HepG2 (cell line): ENCODE data around the gene KSR1. TPM values are rescaled to one million over a fixed set of nuclear protein-coding genes. Genes with fewer than 3 reads are reported as not detected.

Source experiments
- CBX1 ChIP-seq: IDR thresholded peaks from one replicate; pipeline ENCODE4 v1.6.1; 2016; ENCODE audit warnings: antibody characterized with exemption, low read depth
- TARDBP ChIP-seq: sonication (generic); formaldehyde crosslinking; IDR thresholded peaks from 2 replicates; pipeline ENCODE4 v1.8.0; 2022; ENCODE audit warnings: mild to moderate bottlenecking, missing genetic modification reagents
- ZBTB7A ChIP-seq: sonication (generic); formaldehyde crosslinking; IDR thresholded peaks from 2 replicates; pipeline ENCODE4 v1.8.0; 2022; ENCODE audit warnings: mild to moderate bottlenecking, missing genetic modification reagents
- ZNF33B ChIP-seq: sonication (generic); formaldehyde crosslinking; IDR thresholded peaks from 2 replicates; pipeline ENCODE4 v1.5.1; 2020; ENCODE audit warnings: mild to moderate bottlenecking, missing genetic modification reagents
- ZNF567 ChIP-seq: sonication (generic); formaldehyde crosslinking; IDR thresholded peaks from 2 replicates; pipeline ENCODE4 v1.8.1; 2023; ENCODE audit warnings: mild to moderate bottlenecking, missing genetic modification reagents, borderline replicate concordance
- polyA plus RNA-seq, 8 experiments: library from polyadenylated mRNA; depleted of rRNA in 3 of 8; stranded (reverse) in 7 of 8; unstranded in 1 of 8; fragments of >200 nt; fragmentation: Illumina TruSeq in 4 of 8; extraction: Trizol in 4 of 8; gene quantifications; 2 replicates each; pipeline versions ENCODE4 v1.2.1 to v1.2.3, GENCODE V29; 2011 to 2016; ENCODE audit warnings: low read depth in 4 of 8, missing spikeins in 1 of 8, mixed read lengths in 1 of 8; ENCODE audit not compliant: insufficient read depth in 1 of 8
- total RNA-seq, 5 experiments: library from RNA; depleted of rRNA; stranded (reverse); fragments of >200 nt; fragmentation: Illumina TruSeq; extraction: Trizol; gene quantifications; 2 replicates each; pipeline ENCODE4 v1.2.3, GENCODE V29; 2016; ENCODE audit warnings: low read depth in 1 of 5
- TF ChIP-seq, protein P1 (sequence below): sonication (generic); formaldehyde crosslinking; IDR thresholded peaks from 2 replicates; pipeline ENCODE4 v1.4.0; 2020; ENCODE audit warnings: mild to moderate bottlenecking, missing genetic modification reagents, borderline replicate concordance

Gene KSR1
- total and polyA plus RNA-seq, 2 of the 13 experiments (the other 11 are each of a cell fraction or from before 2014, with no cell fraction given), result 10.1 to 16.6 TPM

DNA sequence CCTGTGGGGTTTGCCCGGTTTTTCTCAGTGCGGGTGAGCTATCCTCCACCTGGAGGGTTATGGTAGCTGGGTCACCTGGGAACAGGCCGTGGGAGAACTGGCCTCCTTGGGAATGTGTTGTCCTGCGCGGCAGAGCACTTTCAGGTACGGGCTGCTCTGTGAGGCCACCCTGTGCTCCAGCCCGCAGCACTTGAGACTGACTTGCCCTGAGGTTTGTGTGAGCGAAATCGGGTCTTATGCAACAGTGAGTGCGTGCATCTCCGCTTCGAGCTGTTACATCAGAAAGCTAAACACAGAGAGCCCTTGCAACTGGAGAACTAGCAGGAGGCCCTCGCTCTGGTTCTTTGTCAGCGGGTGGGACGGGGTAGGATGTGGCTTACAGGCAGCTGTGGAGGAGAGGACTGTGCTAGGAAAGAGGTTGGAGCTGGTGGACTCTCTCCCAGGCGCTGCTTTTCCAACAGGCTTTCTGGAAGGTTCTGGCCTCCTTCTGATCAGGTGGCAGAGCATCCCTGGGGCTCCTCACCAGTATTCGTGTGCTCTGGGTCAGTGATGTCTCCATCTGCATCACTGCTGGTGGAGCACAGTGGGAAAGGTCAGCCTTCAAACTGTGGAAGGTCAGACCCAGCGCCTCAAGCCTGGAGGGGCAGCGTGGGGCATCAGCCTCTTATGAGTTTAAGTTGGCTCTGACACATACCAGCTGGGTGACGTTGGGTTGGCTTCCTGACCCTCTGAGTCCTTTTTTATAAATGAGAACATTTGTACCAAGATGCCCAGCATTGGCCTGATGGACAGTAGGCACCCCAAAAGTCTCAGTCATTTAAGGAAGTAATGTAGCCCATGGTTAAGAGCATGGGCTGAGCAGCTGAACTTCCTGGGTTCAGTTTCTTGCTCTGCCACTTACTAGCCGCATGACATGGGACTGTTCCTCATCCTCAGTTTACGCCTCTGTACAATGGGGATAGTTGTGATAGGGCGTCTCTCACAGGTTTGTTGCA lies 76.3 kb downstream of the KSR1 start (continued):
- TF ChIP-seq, protein P1, sequence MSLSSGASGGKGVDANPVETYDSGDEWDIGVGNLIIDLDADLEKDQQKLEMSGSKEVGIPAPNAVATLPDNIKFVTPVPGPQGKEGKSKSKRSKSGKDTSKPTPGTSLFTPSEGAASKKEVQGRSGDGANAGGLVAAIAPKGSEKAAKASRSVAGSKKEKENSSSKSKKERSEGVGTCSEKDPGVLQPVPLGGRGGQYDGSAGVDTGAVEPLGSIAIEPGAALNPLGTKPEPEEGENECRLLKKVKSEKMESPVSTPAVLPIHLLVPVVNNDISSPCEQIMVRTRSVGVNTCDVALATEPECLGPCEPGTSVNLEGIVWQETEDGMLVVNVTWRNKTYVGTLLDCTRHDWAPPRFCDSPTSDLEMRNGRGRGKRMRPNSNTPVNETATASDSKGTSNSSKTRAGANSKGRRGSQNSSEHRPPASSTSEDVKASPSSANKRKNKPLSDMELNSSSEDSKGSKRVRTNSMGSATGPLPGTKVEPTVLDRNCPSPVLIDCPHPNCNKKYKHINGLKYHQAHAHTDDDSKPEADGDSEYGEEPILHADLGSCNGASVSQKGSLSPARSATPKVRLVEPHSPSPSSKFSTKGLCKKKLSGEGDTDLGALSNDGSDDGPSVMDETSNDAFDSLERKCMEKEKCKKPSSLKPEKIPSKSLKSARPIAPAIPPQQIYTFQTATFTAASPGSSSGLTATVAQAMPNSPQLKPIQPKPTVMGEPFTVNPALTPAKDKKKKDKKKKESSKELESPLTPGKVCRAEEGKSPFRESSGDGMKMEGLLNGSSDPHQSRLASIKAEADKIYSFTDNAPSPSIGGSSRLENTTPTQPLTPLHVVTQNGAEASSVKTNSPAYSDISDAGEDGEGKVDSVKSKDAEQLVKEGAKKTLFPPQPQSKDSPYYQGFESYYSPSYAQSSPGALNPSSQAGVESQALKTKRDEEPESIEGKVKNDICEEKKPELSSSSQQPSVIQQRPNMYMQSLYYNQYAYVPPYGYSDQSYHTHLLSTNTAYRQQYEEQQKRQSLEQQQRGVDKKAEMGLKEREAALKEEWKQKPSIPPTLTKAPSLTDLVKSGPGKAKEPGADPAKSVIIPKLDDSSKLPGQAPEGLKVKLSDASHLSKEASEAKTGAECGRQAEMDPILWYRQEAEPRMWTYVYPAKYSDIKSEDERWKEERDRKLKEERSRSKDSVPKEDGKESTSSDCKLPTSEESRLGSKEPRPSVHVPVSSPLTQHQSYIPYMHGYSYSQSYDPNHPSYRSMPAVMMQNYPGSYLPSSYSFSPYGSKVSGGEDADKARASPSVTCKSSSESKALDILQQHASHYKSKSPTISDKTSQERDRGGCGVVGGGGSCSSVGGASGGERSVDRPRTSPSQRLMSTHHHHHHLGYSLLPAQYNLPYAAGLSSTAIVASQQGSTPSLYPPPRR (CRISPR knock-in tag), result peak; percentile 65; the same call in 1 of the 2 replicates
- TF ChIP-seq ZNF33B (CRISPR knock-in tag), result no peak
- TF ChIP-seq CBX1, result peak; percentile 68
- no peak for TF ChIP-seq ZNF567 (CRISPR knock-in tag)
- TF ChIP-seq ZBTB7A, result peak; percentile 77; the same call in 1 of the 2 replicates
- peak; percentile 94 for TF ChIP-seq TARDBP (CRISPR knock-in tag)
